HG03045 (cell line): Measurements from ENCODE around the gene FRMD6.

ENCODE experiments used
- ATAC-seq: cut with Tn5 transposase; IDR thresholded peaks from one replicate; pipeline ENCODE4 v1.9.1; 2021; ENCODE audit warnings: mild to moderate bottlenecking, moderate library complexity; ENCODE audit not compliant: unreplicated experiment

The FRMD6 gene

DNA sequence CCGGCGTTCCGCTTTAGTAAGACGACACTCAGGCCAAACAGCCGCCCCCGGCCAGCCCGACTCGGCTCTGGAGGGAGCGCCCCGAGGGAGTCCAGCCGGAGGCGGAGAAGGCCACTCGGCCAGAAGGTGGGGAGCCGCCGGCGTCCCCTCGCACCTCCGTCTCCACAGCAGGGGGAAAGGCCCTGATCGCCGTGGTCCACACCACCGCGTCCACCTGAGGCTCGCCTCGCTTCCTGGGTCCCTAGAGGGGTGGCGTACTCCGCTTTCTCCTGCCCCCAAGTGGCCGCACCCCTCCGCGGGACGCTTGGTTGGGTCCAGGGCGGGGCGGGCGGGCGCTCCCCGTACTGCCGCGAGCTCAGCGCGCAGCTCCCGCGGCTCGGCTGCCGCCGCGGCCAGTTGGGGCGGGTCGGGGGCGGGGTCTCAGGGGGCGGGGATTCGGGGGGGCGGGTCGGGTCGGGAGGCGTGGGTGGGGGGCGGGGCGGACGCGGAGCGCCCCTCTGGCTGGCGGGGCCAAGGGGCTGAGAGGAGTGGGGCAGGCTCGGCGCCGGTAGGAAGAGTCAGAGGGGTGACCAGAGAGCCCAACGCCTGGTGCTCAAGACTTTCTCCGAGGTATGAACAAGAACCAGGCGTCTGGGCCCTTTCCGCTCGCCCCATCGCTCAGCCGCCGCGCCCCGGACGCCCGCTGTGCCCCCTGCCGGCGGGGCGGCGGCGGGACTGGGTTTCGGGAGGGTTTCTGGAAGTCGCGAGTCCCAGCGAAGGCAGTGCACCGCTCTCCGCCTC lies at the start of gene FRMD6:
TSS of gene FRMD6 (plus strand) at position 523 of the 780 bp plus-strand sequence. CDS start 37,927 bp downstream, outside the sequence.
- ATAC-seq, result peak; percentile 77

- no peak for ATAC-seq
These were observed 49.4 kb upstream of the FRMD6 start for GRCh38 chr14:51602310-51602709.

GRCh38 chr14:51603495-51603894 lies 48.2 kb upstream of the FRMD6 start:
- ATAC-seq, result no peak

DNA sequence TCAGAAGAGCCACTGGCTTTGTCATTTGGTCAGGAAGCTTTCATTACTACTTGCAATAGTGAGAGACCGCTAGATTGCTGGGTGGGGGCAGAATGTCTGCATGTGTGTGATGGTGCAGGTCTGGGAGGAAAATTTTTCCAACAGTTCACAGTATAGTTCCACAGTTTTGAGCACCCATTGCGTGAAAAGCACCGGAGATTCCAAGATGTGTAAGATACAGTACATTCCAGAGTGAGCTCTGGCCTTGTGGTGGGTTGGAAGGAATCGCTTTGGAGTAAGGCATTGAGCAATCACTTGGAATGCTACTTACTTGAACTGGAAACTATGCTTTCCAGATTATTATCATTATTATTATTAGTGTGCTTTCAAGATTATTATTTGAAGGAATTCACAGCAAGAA lies 47.6 kb upstream of the FRMD6 start:
- no peak for ATAC-seq

DNA sequence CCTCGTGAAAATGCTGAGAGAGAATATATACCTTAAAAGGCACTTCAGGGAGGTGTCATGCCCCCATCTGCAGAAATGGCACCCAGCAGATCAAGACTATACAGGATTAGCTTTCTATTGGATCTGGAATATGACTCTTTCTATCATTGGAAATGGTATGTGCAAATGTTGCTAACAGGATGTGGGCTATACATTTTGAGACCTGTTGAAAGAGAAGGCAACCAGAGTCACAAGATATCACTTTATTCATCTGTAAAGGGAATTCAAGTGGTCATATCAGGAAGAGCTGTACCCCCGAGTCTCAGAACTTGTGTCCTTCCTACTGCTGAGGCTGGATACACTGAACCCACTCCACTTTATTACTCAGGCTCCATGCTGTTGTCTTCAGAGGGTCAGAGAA lies 46.1 kb upstream of the FRMD6 start:
- no peak for ATAC-seq

DNA sequence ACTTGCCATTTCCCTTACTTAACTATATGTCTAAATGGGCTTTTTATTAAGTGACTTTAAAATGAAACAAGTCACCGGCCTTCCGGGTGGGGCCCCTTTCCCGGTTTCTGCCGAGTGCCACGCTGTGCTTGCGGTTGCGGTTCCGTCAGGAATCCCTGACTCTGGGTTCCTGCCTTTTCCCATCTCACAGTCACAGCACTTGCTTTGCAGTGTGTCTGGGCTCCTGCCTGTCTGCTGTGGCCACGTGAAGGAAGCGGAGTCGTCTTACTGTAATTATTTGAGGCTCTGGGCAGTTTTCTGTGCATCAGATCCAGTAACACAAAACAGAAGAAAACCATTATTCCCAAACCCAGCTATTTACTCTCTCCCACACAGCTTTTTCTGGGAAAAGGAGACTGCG lies 44.0 kb upstream of the FRMD6 start:
- no peak for ATAC-seq

DNA sequence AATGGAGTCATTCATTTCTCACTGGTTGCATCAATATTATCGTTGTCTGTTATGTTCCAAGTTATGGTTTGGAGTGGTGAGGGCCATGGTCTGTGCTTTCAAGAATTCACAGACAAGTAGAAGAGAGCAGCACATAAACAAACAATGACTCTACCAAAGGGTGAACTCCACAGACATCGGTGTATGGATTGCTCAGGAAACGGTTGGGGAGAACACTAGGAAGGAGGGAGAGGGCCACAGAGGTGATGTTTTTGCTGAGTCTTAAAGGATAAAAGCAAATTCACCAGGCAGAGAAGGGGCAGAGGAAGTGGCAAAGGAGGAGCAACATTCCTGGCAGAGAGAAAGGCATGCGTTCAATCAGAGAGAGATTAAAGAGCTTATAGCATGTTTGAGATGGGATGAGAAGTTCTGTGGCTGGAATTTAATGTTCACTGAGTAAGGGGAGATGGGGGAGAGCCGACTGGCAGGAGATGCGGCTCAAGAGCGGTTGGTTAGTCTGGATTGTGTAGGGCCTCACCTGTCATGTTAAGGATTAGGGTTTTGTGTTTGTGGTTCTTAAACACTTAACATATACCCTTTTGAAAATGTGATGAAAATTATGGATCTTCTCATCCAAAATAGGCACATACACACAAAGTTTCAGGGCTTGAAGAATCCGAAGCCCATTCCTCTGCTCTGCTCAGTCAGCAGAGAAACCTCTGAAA lies 42.3 kb upstream of the FRMD6 start:
- no peak for ATAC-seq

DNA sequence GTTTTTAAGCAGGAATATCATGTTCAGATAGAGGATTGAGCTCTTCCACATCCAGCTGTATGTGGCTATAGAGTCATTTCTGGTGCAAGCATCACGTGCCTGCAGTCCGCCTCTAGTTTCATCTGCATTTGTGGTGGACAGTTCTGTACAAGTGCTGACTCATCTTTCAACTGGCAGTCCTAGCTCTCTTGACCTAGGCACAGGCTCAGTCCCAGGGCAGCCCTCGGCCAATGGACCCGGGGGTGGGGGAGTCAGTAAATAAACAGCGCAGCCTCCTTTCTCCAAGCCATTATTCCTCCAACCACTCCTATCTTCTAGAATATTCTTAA lies 41.8 kb upstream of the FRMD6 start:
- ATAC-seq, result no peak

- ATAC-seq, result no peak
These were observed 40.9 kb upstream of the FRMD6 start for GRCh38 chr14:51610771-51611170.

GRCh38 chr14:51612449-51612848 lies 39.3 kb upstream of the FRMD6 start:
- ATAC-seq, result no peak

DNA sequence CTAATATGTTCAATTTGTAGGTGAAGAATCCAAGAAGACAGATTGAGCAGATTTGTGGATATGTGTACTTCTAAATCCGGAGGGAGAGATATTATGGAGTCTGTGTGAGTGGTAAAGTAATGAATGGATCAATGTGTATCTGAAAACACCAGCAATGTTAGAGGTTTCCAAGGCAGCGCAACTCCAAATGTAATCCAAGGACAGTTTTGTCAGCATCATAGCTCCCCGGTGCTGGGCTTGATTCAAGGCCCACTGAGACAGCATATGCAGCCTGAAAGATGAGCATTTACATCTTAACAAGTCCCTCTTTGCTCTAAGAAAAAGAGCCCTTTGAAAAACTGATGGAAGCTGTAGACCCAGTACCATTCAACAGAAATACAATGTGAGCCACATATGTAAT lies 38.3 kb upstream of the FRMD6 start:
- ATAC-seq, result no peak

GRCh38 chr14:51614707-51615106 lies 37.0 kb upstream of the FRMD6 start:
- ATAC-seq, result no peak

- no peak for ATAC-seq
These were observed 35.5 kb upstream of the FRMD6 start for GRCh38 chr14:51616256-51616655.

GRCh38 chr14:51616724-51617409 lies 34.8 kb upstream of the FRMD6 start:
- no peak for ATAC-seq

DNA sequence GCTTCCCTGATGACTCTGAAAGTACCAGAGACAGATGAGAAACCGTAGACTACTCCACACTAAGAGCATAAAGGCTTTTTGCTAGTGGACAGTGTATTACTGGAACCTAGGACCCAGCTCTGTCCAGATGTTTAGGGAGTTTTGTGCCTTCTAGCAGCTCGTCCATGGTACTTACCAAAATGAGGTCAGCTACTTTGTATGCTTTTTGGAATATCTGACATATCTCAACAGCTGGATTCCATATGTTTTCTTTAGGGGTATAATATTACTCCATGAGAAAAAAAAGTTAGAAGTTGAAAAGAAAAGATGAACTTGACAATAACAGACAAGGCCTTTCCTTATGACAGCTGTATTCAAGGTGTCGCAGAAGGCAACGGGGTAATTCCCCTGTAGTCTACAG lies 32.1 kb upstream of the FRMD6 start:
- no peak for ATAC-seq

DNA sequence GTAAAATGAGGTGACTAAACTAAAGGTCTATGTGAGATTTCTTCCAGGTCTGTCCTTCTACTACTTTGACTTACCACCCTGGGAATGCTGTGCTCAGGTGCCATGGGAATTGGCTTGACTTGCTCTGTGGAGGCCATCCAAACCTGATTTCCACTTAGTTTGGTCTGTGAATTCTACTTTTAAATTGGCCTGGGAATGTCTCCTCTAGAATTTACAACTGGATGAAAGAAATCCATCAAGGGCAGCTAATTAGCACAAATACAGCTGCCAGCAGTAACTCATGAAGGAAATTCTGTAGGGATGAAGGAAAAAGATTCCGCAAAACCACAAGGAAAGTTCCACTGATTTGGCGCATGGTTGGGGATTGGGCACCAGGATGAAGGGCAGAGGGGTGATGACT lies 31.7 kb upstream of the FRMD6 start:
- ATAC-seq, result no peak

DNA sequence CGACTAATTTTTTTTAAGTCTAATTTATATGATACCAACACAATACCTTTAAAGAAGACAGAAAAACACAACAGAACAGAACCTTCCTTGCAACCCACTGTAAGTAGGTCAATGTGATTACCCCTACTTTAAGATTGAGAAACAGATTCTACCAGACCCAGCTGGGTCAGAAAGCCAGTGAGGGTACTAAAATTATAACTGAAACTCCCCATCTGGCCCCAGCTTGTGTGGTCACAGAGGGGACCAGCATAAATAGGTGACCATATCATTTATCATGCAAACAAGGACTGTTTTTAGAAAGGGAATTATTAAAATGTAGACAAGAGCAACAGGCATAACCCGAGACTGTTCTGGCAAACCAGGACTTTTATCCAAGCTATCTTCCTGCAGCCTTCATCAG lies 30.1 kb upstream of the FRMD6 start:
- ATAC-seq, result peak; percentile 55

DNA sequence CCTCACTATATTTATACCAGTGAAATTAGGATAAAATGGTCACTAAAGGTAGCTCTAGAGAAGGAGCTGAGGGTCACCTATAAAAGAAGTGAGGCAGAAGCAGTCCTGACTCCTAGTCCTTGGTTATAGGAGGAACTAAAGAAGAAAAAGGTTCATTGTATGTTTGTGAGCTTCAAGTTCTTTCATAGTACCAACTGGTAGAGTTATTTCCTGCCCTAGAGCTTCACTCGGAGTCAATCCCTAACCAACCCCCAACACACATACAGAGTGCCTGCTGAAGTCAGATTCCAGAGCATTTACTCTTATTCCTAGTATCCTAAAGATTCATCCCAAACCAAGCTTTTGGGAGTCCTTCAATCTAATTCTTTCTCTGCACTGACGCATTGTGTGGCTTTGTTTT lies 29.3 kb upstream of the FRMD6 start:
- no peak for ATAC-seq

DNA sequence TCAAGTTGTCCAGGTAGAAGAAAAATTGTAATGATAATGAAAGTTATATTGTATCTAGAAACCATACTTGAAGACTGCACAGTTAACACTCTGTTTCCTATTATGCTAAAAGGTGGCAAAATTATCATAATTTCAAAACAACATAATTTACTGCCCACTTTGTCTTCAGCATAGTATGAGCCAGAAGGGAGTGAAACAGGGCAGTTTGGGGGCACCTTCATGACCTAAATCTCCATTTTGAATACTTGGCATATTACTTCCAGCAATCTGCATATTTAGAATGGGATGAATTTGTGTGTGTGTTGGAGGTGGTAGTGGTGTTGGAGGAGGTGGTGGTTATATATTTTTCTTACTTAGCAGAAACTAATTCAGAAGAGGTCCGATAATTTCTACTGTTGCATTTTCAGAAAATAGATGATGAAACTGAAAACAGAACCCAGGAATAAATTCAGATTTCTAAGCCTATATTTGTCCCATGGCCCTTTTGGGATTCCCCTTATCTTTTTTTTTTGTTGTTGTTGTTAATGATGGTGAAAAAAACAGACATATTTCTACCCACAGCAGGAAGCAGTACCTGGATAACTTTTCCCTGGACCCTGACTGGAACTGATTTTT lies 26.6 kb upstream of the FRMD6 start:
- ATAC-seq, result no peak

GRCh38 chr14:51626185-51626584 lies 25.5 kb upstream of the FRMD6 start:
- ATAC-seq, result no peak

GRCh38 chr14:51626788-51627187 lies 24.9 kb upstream of the FRMD6 start:
- no peak for ATAC-seq

- no peak for ATAC-seq
These were observed 24.4 kb upstream of the FRMD6 start for GRCh38 chr14:51627313-51627712.
